Right atrium auricular region (tissue), 2 donors: ENCODE measurements around the gene MLXIP. TPM values are rescaled to one million over a fixed set of nuclear protein-coding genes. Genes with fewer than 3 reads are reported as not detected.

Experiments used
- DNase-seq: peaks from one replicate; pipeline ENCODE4 v3.0.0-alpha.2; 2019; ENCODE audit warnings: low spot score
- H3K27ac ChIP-seq, 2 donors: fragments of 200-600 bp; sonication (generic); 1 replicate in 1 of 2; 2 replicates in 1 of 2; pipeline ENCODE4 v1.5.1; 2016 to 2019
- H3K27me3 ChIP-seq, 2 donors: fragments of 200-600 bp; sonication (generic); one replicate each; pipeline versions ENCODE4 v1.5.1 to v1.6.0; 2017 to 2019
- H3K36me3 ChIP-seq: fragments of 200-600 bp; sonication (generic); one replicate; pipeline ENCODE4 v1.5.1; 2016
- H3K4me1 ChIP-seq, 2 donors: fragments of 200-600 bp; sonication (generic); one replicate each; pipeline versions ENCODE4 v1.5.1 to v1.6.0; 2017 to 2019
- H3K4me3 ChIP-seq, 2 donors: fragments of 200-600 bp; sonication (generic); 1 replicate in 1 of 2; 2 replicates in 1 of 2; pipeline ENCODE4 v1.5.1; 2017 to 2019; ENCODE audit warnings: mild to moderate bottlenecking in 1 of 2, moderate library complexity in 1 of 2
- H3K9me3 ChIP-seq, 2 donors: fragments of 200-600 bp; sonication (generic); one replicate each; pipeline ENCODE4 v1.5.1; 2019
- total RNA-seq, 2 donors: library from RNA; depleted of rRNA; stranded (reverse); fragments of >200 nt; gene quantifications; one replicate each; pipeline ENCODE4 v1.1.0, GENCODE V29; 2016
- TF ChIP-seq, protein P1 (sequence below), 2 donors: fragments of 200-600 bp; sonication (generic); IDR thresholded peaks; one replicate each; pipeline ENCODE4 v1.5.1; 2019; ENCODE audit warnings: antibody characterized with exemption in 2 of 2

The MLXIP gene
- 10 to 100 TPM; 14.2 to 24.1 TPM for total RNA-seq

GRCh38 chr12:122078141-122079032, at the start of gene MLXIP:
Gene MLXIP (plus strand): TSS chr12:122078756. CDS start chr12:122078854, 98 bp downstream.
- peak within 1 kb of the TSS; percentile 64 to 74 for H3K4me3 ChIP-seq
- H3K9me3 ChIP-seq = no peaks in the 10 kb centered on the region
- no peaks in the 10 kb centered on the region for H3K27me3 ChIP-seq
- H3K36me3 ChIP-seq = no peaks in the 10 kb centered on the region
- TF ChIP-seq, protein P1, sequence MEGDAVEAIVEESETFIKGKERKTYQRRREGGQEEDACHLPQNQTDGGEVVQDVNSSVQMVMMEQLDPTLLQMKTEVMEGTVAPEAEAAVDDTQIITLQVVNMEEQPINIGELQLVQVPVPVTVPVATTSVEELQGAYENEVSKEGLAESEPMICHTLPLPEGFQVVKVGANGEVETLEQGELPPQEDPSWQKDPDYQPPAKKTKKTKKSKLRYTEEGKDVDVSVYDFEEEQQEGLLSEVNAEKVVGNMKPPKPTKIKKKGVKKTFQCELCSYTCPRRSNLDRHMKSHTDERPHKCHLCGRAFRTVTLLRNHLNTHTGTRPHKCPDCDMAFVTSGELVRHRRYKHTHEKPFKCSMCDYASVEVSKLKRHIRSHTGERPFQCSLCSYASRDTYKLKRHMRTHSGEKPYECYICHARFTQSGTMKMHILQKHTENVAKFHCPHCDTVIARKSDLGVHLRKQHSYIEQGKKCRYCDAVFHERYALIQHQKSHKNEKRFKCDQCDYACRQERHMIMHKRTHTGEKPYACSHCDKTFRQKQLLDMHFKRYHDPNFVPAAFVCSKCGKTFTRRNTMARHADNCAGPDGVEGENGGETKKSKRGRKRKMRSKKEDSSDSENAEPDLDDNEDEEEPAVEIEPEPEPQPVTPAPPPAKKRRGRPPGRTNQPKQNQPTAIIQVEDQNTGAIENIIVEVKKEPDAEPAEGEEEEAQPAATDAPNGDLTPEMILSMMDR (IDR thresholded peaks at IDR 0.05) = no peak
- H3K27ac ChIP-seq = peak within 1 kb of the TSS; percentile 81 to 85
- peak; percentile 95 for DNase-seq
- peaks cover 0 to 48% of the 10 kb centered on the region in 2 donors for H3K4me1 ChIP-seq

GRCh38 chr12:122028905-122029560, 49.5 kb upstream of the MLXIP start:
- Histone ChIP-seq H3K36me3 (no peaks in the 10 kb centered on the region), H3K4me3 (no peak overlapping the region), H3K9me3 (no peaks in the 10 kb centered on the region), H3K4me1 (peaks cover 0 to 23% of the 10 kb centered on the region in 2 donors), H3K27me3 (no peaks in the 10 kb centered on the region), H3K27ac (peak overlapping the region; percentile 27 to 41)
- TF ChIP-seq, protein P1 (IDR thresholded peaks at IDR 0.05) = no peak
- DNase-seq = no peak

DNA sequence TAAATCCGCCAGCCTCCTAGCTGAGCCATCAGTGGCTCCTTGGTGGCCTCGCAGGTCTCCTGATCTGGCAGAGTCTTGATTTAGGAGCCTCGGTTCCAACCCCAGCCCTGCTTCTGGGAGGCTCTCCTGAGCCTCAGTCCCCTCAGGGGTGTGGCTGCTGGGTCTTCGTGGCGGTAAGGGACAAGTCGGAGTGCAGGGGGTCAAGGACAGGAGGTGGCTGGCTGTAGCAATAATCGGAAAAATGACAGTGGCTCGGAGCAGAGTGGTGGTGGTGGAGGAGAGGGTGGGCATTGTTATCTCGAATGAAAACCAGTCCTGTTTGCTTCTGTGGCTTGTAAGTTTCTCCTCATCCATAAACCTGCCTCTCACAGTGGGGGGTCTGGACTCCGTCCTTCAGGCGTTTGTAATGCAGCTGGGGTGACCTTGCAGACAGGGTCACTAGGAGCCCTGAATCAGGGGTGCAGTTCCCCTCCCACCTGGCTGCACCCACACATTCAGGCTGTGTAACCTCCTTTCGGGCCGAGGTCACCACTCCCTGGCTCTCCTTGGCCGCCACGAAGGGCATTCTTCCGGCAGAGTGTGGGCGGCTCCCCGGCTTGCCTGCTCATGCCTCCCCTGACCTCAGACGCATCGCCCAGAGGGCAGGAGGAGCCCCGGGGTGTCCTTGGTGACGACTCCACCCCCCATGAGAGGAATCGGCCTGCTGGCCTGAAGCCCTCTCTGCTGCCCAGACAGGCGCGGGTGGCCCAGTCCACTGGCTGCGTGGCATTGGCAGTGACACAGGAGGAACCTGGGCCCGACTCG, 48.7 kb upstream of the MLXIP start:
- peak overlapping the region; percentile 27 to 41 for H3K27ac ChIP-seq
- TF ChIP-seq, protein P1 (IDR thresholded peaks at IDR 0.05) = no peak
- H3K36me3 ChIP-seq = no peaks in the 10 kb centered on the region

DNA sequence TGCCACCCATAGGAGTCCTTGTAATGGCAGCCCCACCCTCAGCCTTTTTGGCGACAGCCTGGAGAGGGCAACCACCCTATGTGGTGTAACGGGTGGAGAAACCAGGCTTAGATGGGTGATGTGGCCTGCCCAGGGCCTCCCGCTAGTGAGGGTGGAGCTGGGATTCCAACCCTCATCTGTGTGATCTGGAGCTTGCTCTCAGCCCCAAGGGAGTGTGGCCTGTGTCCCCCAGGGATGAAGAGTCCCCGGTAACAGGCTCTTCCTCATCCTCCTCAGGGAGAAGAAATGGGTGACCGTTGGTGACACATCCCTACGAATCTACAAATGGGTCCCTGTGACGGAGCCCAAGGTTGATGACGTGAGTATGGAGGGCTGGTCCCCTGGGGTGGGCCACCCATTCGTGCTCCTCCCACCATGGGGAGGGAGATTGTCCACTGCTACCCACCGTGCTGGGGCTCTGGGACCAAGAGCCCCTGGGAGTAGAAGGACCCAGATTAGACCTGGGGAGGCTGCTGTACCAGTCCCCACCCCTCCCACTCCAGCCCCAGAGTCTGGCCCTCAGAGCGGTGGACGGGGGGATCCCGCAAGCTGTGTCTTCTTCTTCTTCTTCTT, 48.0 kb upstream of the MLXIP start:
- Histone ChIP-seq H3K27me3 (no peaks in the 10 kb centered on the region), H3K36me3 (peaks cover 4% of the 10 kb centered on the region), H3K9me3 (no peaks in the 10 kb centered on the region), H3K27ac (peak overlapping the region; percentile 27 to 41), H3K4me1 (peaks cover 0 to 19% of the 10 kb centered on the region in 2 donors), H3K4me3 (no peak overlapping the region)
- TF ChIP-seq, protein P1 (IDR thresholded peaks at IDR 0.05) = no peak
- no peak for DNase-seq

More for the DNA sequence above, 48.7 kb upstream of the MLXIP start:
- H3K27me3 ChIP-seq = no peaks in the 10 kb centered on the region
- H3K4me1 ChIP-seq = peaks cover 0 to 19% of the 10 kb centered on the region in 2 donors
- no peaks in the 10 kb centered on the region for H3K9me3 ChIP-seq
- no peak overlapping the region for H3K4me3 ChIP-seq
- DNase-seq = no peak
